Iris pigment epithelial cell (primary cell): Measurements from ENCODE around the gene ERMN.
A peak's percentile ranks its signal among the peaks of the same experiment; 100 is the strongest.
"Not testable (repeated sequence)": the region's sequence is repeated elsewhere in the genome, so short reads cannot be mapped to it uniquely, and the experiment has no call there.

Source experiments
- DNase-seq: peaks from one replicate; pipeline ENCODE4 v3.0.0-alpha.2; 2011; ENCODE audit warnings: low read depth

ERMN gene

GRCh38 chr2:157325786-157326185 lies at the start of gene ERMN:
TSS of gene ERMN (minus strand) at chr2:157325824. CDS start at chr2:157325642, 182 bp downstream.
- no peak for DNase-seq

- no peak for DNase-seq
Measured at GRCh38 chr2:157375384-157375783, 49.8 kb upstream of the ERMN start.

GRCh38 chr2:157368508-157368907 lies 42.9 kb upstream of the ERMN start:
- not testable (repeated sequence) for DNase-seq

- no peak for DNase-seq
Measured at GRCh38 chr2:157367704-157368103, 42.1 kb upstream of the ERMN start.

- DNase-seq: no peak
Measured at GRCh38 chr2:157364257-157364974, 38.8 kb upstream of the ERMN start.

GRCh38 chr2:157363612-157364101 lies 38.0 kb upstream of the ERMN start:
- no peak for DNase-seq

GRCh38 chr2:157362627-157363026 lies 37.0 kb upstream of the ERMN start:
- DNase-seq: no peak

GRCh38 chr2:157361526-157361925 lies 35.9 kb upstream of the ERMN start:
- DNase-seq: no peak

- no peak for DNase-seq
Measured at GRCh38 chr2:157359628-157360027, 34.0 kb upstream of the ERMN start.

GRCh38 chr2:157355618-157356017 lies 30.0 kb upstream of the ERMN start:
- DNase-seq: peak; percentile 4

- DNase-seq: no peak
Measured at GRCh38 chr2:157349949-157350515, 24.4 kb upstream of the ERMN start.

- DNase-seq: no peak
Measured at GRCh38 chr2:157348291-157348921, 22.8 kb upstream of the ERMN start.

GRCh38 chr2:157345647-157346389 lies 20.2 kb upstream of the ERMN start:
- no peak for DNase-seq

GRCh38 chr2:157341381-157341780 lies 15.8 kb upstream of the ERMN start:
- not testable (repeated sequence) for DNase-seq

GRCh38 chr2:157339965-157340655 lies 14.5 kb upstream of the ERMN start:
- no peak for DNase-seq

- no peak for DNase-seq
Measured at GRCh38 chr2:157337978-157338377, 12.4 kb upstream of the ERMN start.

GRCh38 chr2:157336137-157337010 lies 10.8 kb upstream of the ERMN start:
- DNase-seq: peak; percentile 34

GRCh38 chr2:157334797-157335196 lies 9.2 kb upstream of the ERMN start:
- DNase-seq: no peak

- DNase-seq: no peak
Measured at GRCh38 chr2:157334335-157334734, 8.7 kb upstream of the ERMN start.

GRCh38 chr2:157333304-157334047 lies 7.9 kb upstream of the ERMN start:
- DNase-seq: no peak
